Spleen (tissue), 7 donors: ENCODE measurements around the gene ICAM2.

Experiments used
- CTCF ChIP-seq, 11 experiments: fragments of 200-600 bp in 7 of 11; fragments of 450-650 bp in 4 of 11; sonication (generic) in 4 of 11; IDR thresholded peaks in 8 of 11; conservative IDR thresholded peaks in 3 of 11; 1 replicate in 7 of 11; 2 replicates in 4 of 11; pipeline versions ENCODE4 v1.4.0 to v1.8.0; 2016 to 2021; ENCODE audit warnings: antibody characterized with exemption in 11 of 11, inconsistent platforms in 4 of 11, mild to moderate bottlenecking in 1 of 11
- POLR2AphosphoS5 ChIP-seq, 3 donors: sonication (generic); formaldehyde crosslinking; IDR thresholded peaks; one replicate each; pipeline ENCODE4 v1.5.1; 2017; ENCODE audit warnings: antibody characterized with exemption in 3 of 3
- donor health status: DM: no; HTN: no; CAD: no; lungs with moderate emphysema.
- donor health status: DM: no; HTN: no; CAD: no.
- donor health status: DM: no; HTN: no; CAD: no.

- no peak for TF ChIP-seq CTCF (IDR thresholded peaks at IDR 0.05 in 8 of 11, conservative IDR thresholded peaks at IDR 0.05 in 3 of 11)
- TF ChIP-seq POLR2AphosphoS5 (IDR thresholded peaks at IDR 0.05): peak in 1 of 3 donors; percentile 27
Measured at GRCh38 chr17:64057701-64058263, 37.3 kb upstream of the ICAM2 start.
